K562 (cell line): ENCODE results near the gene CPT1B. TPM values are rescaled to one million over a fixed set of nuclear protein-coding genes. Genes with fewer than 3 reads are reported as not detected.
A peak's percentile ranks its signal among the peaks of the same experiment; 100 is the strongest.

Experiments
- AFF4 ChIP-seq: sonication (generic); formaldehyde crosslinking; IDR thresholded peaks from 2 replicates; pipeline ENCODE4 v1.8.0; 2023; ENCODE audit warnings: mild to moderate bottlenecking, missing genetic modification reagents
- CBX2 ChIP-seq: fragments of 200-600 bp; sonication (generic); IDR thresholded peaks from one replicate; pipeline ENCODE4 v1.6.1; 2012; ENCODE audit warnings: mild to moderate bottlenecking, low read length, inconsistent platforms; ENCODE audit not compliant: insufficient read depth, poor library complexity, severe bottlenecking
- CGGBP1 ChIP-seq: fragments of 250-450 bp; sonication (Bioruptor Pico); IDR thresholded peaks from 2 replicates; pipeline ENCODE4 v1.9.0; 2021; ENCODE audit warnings: mild to moderate bottlenecking
- HCFC1 ChIP-seq: IDR thresholded peaks from 2 replicates; pipeline ENCODE4 v1.6.1; 2012; ENCODE audit warnings: low read depth, low read length, improper control_type of control experiment
- HDAC1 ChIP-seq, 2 experiments: fragments of 450-650 bp; IDR thresholded peaks; 2 replicates each; pipeline ENCODE4 v1.6.1; 2016 to 2017; ENCODE audit warnings: inconsistent platforms in 1 of 2, mild to moderate bottlenecking in 1 of 2, moderate library complexity in 1 of 2
- HMG20A ChIP-seq: fragments of 450-650 bp; formaldehyde crosslinking; conservative IDR thresholded peaks from 2 replicates; pipeline ENCODE4 v1.4.0; 2020; ENCODE audit warnings: mild to moderate bottlenecking, mixed read lengths
- MED1 ChIP-seq: sonication (generic); formaldehyde crosslinking; IDR thresholded peaks from 2 replicates; pipeline ENCODE4 v1.8.1; 2023; ENCODE audit warnings: missing genetic modification reagents, borderline replicate concordance
- PHF8 ChIP-seq: fragments of 200-600 bp; sonication (generic); IDR thresholded peaks from 2 replicates; pipeline ENCODE4 v1.6.1; 2012; ENCODE audit warnings: mixed run types, mild to moderate bottlenecking, inconsistent platforms, low read length, moderate library complexity, borderline replicate concordance
- POLR2AphosphoS5 ChIP-seq: IDR thresholded peaks from 2 replicates; pipeline ENCODE4 v1.6.1; 2011; ENCODE audit warnings: mild to moderate bottlenecking, low read depth, low read length, moderate library complexity; ENCODE audit not compliant: control insufficient read depth, insufficient read depth
- POLR2B ChIP-seq: fragments of 450-650 bp; IDR thresholded peaks from 2 replicates; pipeline ENCODE4 v1.6.1; 2018; ENCODE audit warnings: low read depth; ENCODE audit not compliant: partially characterized antibody
- RBM34 ChIP-seq: fragments of 200-400 bp; formaldehyde crosslinking; IDR thresholded peaks from 2 replicates; pipeline ENCODE4 v1.6.1; 2018; ENCODE audit warnings: low read length, borderline replicate concordance; ENCODE audit not compliant: insufficient read depth
- SIN3A ChIP-seq, 2 experiments: fragments of 150-350 bp in 1 of 2; IDR thresholded peaks; 2 replicates each; pipeline ENCODE4 v1.6.1; 2011 to 2016; ENCODE audit warnings: borderline replicate concordance in 2 of 2, low read depth in 2 of 2, low read length in 2 of 2, mild to moderate bottlenecking in 2 of 2, moderate library complexity in 2 of 2; ENCODE audit not compliant: control insufficient read depth in 1 of 2
- SRSF7 ChIP-seq: fragments of 200-400 bp; formaldehyde crosslinking; optimal IDR thresholded peaks from 2 replicates; pipeline ENCODE3; 2017; ENCODE audit warnings: mild to moderate bottlenecking, low read depth, low read length
- TBL1XR1 ChIP-seq, 2 experiments: IDR thresholded peaks; 2 replicates each; pipeline ENCODE4 v1.6.1; 2012; ENCODE audit warnings: improper control_type of control experiment in 2 of 2, low read length in 2 of 2, mild to moderate bottlenecking in 1 of 2
- TBP ChIP-seq: optimal IDR thresholded peaks from 2 replicates; pipeline ENCODE3; 2011; ENCODE audit warnings: low read depth, low read length, improper control_type of control experiment
- ZBTB43 ChIP-seq: sonication (generic); formaldehyde crosslinking; IDR thresholded peaks from 2 replicates; pipeline ENCODE4 v1.8.0; 2023; ENCODE audit warnings: mild to moderate bottlenecking, missing genetic modification reagents
- polyA plus RNA-seq, 8 experiments: library from polyadenylated mRNA; depleted of rRNA in 4 of 8; stranded (reverse) in 5 of 8; unstranded in 3 of 8; fragments of >200 nt; fragmentation: Nextera tagmentation in 2 of 8; fragmentation: Illumina TruSeq in 1 of 8; extraction: Ambion mirVana in 2 of 8; extraction: Trizol in 1 of 8; gene quantifications; 2 replicates each; pipeline versions ENCODE4 v1.2.1 to v1.2.3, GENCODE V29; 2011 to 2014; ENCODE audit warnings: inconsistent platforms in 1 of 8, missing spikeins in 1 of 8
- total RNA-seq, 7 experiments: library from RNA; depleted of rRNA in 6 of 7; stranded (reverse); fragments of >200 nt in 6 of 7; fragmentation: Illumina TruSeq in 2 of 7; extraction: Trizol in 2 of 7; gene quantifications; 2 replicates each; pipeline versions ENCODE4 v1.2.1 to v1.2.3, GENCODE V29; 2011 to 2021; ENCODE audit warnings: low replicate concordance in 1 of 7
- TF ChIP-seq, protein P1 (sequence below): sonication (generic); formaldehyde crosslinking; IDR thresholded peaks from 2 replicates; pipeline ENCODE4 v1.9.0; 2022; ENCODE audit warnings: mild to moderate bottlenecking, missing genetic modification reagents
- TF ChIP-seq, protein P2 (sequence below): conservative IDR thresholded peaks from 2 replicates; pipeline ENCODE4 v1.6.1; 2011; ENCODE audit warnings: low read depth, mild to moderate bottlenecking, low read length; ENCODE audit not compliant: control insufficient read depth

Gene CPT1B
- total and polyA plus RNA-seq, 9 of the 15 experiments (the other 6 are each of a cell fraction or from before 2014, with no cell fraction given) = 0.35 to 6.1 (median 2.6) TPM

DNA sequence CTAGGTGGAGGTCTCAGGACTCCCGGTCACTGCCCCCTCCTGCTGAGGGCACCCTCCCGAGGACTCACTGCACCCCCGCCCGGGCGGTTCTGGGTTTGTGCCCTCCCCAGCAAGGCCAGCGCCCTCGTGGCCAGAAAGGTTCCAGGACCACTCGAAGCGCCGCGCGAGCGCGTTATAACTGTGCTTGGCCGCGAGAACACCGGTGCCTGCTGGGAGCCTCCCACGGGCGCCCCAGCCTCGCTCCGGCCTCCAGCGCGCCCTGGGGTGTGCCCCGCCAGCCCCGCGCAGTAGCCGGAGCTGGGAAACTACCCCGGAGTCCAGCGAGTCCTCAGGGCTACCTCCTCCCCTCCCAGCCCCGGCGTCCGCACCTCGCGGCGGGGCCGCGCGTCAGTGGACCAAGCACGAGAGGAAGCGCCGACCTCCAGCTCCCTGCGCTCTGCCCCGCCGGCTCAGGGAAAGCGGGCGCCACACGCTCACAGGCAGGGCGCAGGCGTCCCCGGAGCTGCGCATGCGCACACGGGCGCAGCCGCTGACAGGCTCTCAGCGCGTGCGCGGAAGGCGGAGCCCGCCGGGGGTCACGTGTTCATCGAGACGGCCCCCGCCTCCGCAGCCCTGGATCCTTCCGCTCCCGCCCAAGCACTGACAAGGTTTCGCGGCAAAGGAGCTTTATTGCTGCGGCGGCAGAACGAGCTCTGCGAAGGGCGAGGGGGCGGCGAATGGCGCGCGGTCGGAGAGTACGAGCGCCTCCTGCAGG, 52.9 kb downstream of the CPT1B start, which contains the start of gene SCO2 (continued):
- TF ChIP-seq, protein P1, sequence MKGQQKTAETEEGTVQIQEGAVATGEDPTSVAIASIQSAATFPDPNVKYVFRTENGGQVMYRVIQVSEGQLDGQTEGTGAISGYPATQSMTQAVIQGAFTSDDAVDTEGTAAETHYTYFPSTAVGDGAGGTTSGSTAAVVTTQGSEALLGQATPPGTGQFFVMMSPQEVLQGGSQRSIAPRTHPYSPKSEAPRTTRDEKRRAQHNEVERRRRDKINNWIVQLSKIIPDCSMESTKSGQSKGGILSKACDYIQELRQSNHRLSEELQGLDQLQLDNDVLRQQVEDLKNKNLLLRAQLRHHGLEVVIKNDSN (CRISPR knock-in tag) = peak; percentile 98
- TF ChIP-seq MED1 (CRISPR knock-in tag) = no peak
- peak; percentile 74; the same call in 1 of the 2 replicates for TF ChIP-seq PHF8
- peak in 1 of 2 experiments; percentile 53; a peak in 1 of 4 replicates for TF ChIP-seq HDAC1 (IDR thresholded peaks at IDR 0.05)
- TF ChIP-seq HCFC1 = 0 out of 2 replicates have a peak, but pooled peaks have one; percentile 10
- TF ChIP-seq, protein P2, sequence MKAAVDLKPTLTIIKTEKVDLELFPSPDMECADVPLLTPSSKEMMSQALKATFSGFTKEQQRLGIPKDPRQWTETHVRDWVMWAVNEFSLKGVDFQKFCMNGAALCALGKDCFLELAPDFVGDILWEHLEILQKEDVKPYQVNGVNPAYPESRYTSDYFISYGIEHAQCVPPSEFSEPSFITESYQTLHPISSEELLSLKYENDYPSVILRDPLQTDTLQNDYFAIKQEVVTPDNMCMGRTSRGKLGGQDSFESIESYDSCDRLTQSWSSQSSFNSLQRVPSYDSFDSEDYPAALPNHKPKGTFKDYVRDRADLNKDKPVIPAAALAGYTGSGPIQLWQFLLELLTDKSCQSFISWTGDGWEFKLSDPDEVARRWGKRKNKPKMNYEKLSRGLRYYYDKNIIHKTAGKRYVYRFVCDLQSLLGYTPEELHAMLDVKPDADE = peak; percentile 32; the same call in 1 of the 2 replicates
- no peak for TF ChIP-seq TBL1XR1 (IDR thresholded peaks at IDR 0.05; ENCODE audit: low read length in 2 of 2)
- TF ChIP-seq TBP = peak; percentile 64
- TF ChIP-seq SIN3A (IDR thresholded peaks at IDR 0.05; ENCODE audit: borderline replicate concordance in 2 of 2, control insufficient read depth in 1 of 2, low read depth in 2 of 2, low read length in 2 of 2) = peak; percentile 20 to 30; a peak in 2 of 4 replicates
- TF ChIP-seq RBM34 = 0 out of 2 replicates have a peak, but pooled peaks have one; percentile 3
- no peak for TF ChIP-seq CBX2
- peak; percentile 92 for TF ChIP-seq POLR2B
- no peak for TF ChIP-seq SRSF7
- no peak for TF ChIP-seq CGGBP1 (CRISPR knock-in tag)
- TF ChIP-seq HMG20A (CRISPR knock-in tag) = no peak
- peak; percentile 46 for TF ChIP-seq POLR2AphosphoS5
- peak; percentile 77 for TF ChIP-seq AFF4 (CRISPR knock-in tag)
- TF ChIP-seq ZBTB43 (CRISPR knock-in tag) = no peak
